HFFc6 (cell line): ENCODE results near the gene NBAS. TPM values are rescaled to one million over a fixed set of nuclear protein-coding genes. Genes with fewer than 3 reads are reported as not detected.

ENCODE experiments used
- DNase-seq: peaks from one replicate; pipeline ENCODE4 v3.0.0-alpha.2; 2018
- H3K27ac Mint-ChIP-seq: 2 replicates; pipeline ENCODE4 v1.8.0; 2020; ENCODE audit warnings: mild to moderate bottlenecking, mixed read lengths
- H3K27me3 Mint-ChIP-seq: 2 replicates; pipeline ENCODE4 v1.8.0; 2021; ENCODE audit warnings: mild to moderate bottlenecking, moderate library complexity, mixed read lengths; ENCODE audit not compliant: insufficient read depth
- H3K36me3 Mint-ChIP-seq: 2 replicates; pipeline ENCODE4 v1.8.0; 2021; ENCODE audit warnings: low read depth, mixed read lengths
- H3K4me1 Mint-ChIP-seq: 2 replicates; pipeline ENCODE4 v1.8.0; 2020; ENCODE audit warnings: low read depth, mixed read lengths
- H3K4me3 Mint-ChIP-seq: 2 replicates; pipeline ENCODE4 v1.8.0; 2020; ENCODE audit warnings: mild to moderate bottlenecking, moderate library complexity, mixed read lengths
- H3K9me3 Mint-ChIP-seq: 2 replicates; pipeline ENCODE4 v1.8.0; 2020; ENCODE audit warnings: mild to moderate bottlenecking, mixed read lengths
- total RNA-seq, 6 experiments: library from RNA; stranded (reverse); fragmentation: NEBNext Ultra II Directional; extraction: Animal tissue kit (Norgen Biotek cat#: 25700); gene quantifications; 2 replicates in 1 of 6; 3 replicates in 5 of 6; pipeline ENCODE4 v1.2.3, GENCODE V29; 2021
- TF ChIP-seq, protein P1 (sequence below): fragments of 200-600 bp; sonication (generic); IDR thresholded peaks from 2 replicates; pipeline ENCODE4 v1.5.0; 2021; ENCODE audit warnings: antibody characterized with exemption, mild to moderate bottlenecking

The NBAS gene
- total RNA-seq, 6 experiments from 2014 or later = 43.5 to 54.0 (median 52.2) TPM

DNA sequence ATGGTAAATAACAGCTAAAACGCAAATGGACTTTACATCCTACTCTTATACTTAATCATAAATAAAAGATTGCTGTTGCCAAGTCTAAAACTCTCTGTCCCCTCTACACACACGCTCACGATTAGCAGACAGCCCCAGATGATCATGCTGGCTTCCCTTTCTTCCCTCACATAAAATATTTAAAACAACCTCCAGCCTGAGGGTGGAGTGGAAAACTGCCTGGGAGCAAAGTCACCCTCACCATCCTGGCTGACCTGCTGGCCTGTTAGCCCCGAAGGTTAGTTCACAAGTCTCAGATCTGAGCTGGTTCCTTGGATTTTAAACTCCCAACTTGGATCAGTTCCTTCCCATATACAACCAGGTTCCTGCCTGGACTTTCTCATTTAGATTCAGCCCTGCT, 288.2 kb downstream of the NBAS start:
- Mint-ChIP-seq H3K4me3 (no peak overlapping the region), H3K27ac (0 out of 2 replicates have a peak overlapping the region, but pooled peaks have one; percentile 5), H3K4me1 (peaks cover 29% of the 10 kb centered on the region), H3K9me3 (no peaks in the 10 kb centered on the region), H3K27me3 (peaks cover 2% of the 10 kb centered on the region), H3K36me3 (peaks cover 7% of the 10 kb centered on the region; the same call in 1 of the 2 replicates)
- no peak for DNase-seq
- TF ChIP-seq, protein P1, sequence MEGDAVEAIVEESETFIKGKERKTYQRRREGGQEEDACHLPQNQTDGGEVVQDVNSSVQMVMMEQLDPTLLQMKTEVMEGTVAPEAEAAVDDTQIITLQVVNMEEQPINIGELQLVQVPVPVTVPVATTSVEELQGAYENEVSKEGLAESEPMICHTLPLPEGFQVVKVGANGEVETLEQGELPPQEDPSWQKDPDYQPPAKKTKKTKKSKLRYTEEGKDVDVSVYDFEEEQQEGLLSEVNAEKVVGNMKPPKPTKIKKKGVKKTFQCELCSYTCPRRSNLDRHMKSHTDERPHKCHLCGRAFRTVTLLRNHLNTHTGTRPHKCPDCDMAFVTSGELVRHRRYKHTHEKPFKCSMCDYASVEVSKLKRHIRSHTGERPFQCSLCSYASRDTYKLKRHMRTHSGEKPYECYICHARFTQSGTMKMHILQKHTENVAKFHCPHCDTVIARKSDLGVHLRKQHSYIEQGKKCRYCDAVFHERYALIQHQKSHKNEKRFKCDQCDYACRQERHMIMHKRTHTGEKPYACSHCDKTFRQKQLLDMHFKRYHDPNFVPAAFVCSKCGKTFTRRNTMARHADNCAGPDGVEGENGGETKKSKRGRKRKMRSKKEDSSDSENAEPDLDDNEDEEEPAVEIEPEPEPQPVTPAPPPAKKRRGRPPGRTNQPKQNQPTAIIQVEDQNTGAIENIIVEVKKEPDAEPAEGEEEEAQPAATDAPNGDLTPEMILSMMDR = no peak

DNA sequence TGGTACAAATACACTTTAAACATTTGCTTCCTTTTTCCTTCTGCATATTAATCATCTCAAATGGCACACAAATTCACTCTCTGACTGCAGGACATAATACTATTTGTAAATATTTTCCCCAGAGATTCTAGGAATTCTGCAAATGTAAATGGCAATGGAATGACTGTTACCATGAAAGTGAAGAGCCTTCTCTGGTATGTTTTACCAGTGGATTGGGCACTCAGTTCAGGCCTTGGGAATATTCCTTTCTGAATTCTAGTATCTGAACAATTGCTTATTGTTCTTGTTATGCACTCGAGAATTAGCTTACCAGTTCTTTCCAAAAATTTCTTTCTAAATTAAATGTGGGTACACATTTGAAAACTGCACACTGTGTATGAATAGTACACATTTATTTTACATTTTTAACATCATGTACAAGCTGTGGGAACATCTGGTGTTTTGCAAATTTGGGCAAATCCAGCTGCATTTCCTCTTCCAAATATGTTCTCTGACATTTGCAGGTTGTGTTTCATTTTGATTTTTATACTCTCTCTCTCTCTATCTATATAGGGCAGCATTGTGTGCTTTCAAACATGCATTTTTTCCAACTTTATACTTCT, 289.1 kb downstream of the NBAS start:
- Mint-ChIP-seq H3K4me1 (peaks cover 29% of the 10 kb centered on the region), H3K4me3 (no peak overlapping the region), H3K9me3 (no peaks in the 10 kb centered on the region), H3K36me3 (peaks cover 7% of the 10 kb centered on the region; the same call in 1 of the 2 replicates), H3K27ac (peak overlapping the region; percentile 7; the same call in 1 of the 2 replicates), H3K27me3 (peaks cover 2% of the 10 kb centered on the region)
- DNase-seq = peak; percentile 13
- TF ChIP-seq, protein P1 = no peak

DNA sequence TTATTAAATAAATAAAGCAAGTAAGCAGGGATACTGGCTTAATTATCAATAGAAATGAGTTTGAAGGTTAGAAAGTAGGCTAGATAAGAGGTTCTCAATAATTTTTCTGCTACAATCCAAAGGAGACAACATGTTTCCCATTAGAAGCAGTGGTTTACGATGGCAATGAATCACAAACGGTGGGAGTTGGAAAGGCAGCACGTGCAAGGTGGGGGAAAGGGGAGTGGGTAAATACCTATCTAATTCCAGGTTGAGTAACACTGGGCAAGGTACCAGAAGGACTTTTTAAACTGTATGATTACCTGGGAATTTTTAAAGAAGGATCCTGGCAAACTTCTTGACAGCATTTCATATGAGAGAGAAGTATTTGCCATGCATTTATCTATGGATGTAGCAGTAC, 289.9 kb downstream of the NBAS start:
- peaks cover 29% of the 10 kb centered on the region for H3K4me1 Mint-ChIP-seq
- no peak for DNase-seq
- H3K27me3 Mint-ChIP-seq = peaks cover 2% of the 10 kb centered on the region
- H3K9me3 Mint-ChIP-seq = no peaks in the 10 kb centered on the region
- H3K4me3 Mint-ChIP-seq = no peak overlapping the region
- TF ChIP-seq, protein P1 = no peak
- peaks cover 7% of the 10 kb centered on the region; the same call in 1 of the 2 replicates for H3K36me3 Mint-ChIP-seq
- no peak overlapping the region for H3K27ac Mint-ChIP-seq

DNA sequence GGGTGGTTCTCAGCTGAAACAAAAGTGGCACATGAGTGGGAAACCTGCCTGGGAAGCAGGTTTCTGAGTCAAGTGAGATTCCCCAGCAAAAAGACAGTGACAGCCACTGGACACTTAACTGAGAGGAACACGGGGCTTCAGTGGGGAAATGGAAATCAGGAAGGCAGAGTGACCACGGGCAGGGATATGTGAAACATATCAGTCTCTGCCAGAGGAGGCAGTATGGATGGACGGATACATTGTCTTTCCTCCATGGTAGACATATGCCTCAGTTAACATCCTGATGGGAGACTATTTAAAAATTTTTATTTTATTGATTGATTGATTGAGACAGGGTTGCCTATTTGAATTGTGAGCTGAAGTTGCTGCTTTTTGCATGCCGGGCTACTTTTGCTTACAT, 292.1 kb downstream of the NBAS start:
- no peak for DNase-seq
- H3K27ac Mint-ChIP-seq = no peak overlapping the region
- no peak overlapping the region for H3K4me3 Mint-ChIP-seq

DNA sequence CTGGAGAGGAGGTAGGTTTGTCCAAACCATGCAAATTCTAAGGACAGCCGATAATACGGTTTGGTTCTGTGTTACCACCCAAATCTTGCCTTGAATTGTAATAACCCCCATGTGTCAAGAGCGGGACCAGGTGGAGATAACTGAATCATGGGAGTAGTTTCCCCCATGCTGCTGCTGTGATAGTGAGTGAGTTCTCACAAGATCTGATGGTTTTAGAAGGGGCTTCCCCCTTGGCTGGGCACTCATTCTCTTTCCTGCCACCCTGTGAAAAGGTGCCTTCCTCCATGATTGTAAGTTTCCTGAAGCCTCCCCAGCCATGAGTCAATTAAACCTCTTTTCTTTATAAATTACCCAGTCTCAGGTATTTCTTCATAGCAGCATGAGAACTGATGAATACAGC, 295.2 kb downstream of the NBAS start:
- peaks cover 2% of the 10 kb centered on the region for H3K4me1 Mint-ChIP-seq
- DNase-seq = no peak
- H3K27me3 Mint-ChIP-seq = no peaks in the 10 kb centered on the region; the same call in 1 of the 2 replicates
- H3K27ac Mint-ChIP-seq = no peak overlapping the region; the same call in 1 of the 2 replicates
- H3K9me3 Mint-ChIP-seq = no peaks in the 10 kb centered on the region
- no peaks in the 10 kb centered on the region; the same call in 1 of the 2 replicates for H3K36me3 Mint-ChIP-seq
- TF ChIP-seq, protein P1 = no peak
- H3K4me3 Mint-ChIP-seq = no peak overlapping the region

More for the DNA sequence above, 292.1 kb downstream of the NBAS start:
- H3K9me3 Mint-ChIP-seq = no peaks in the 10 kb centered on the region
- peaks cover 2% of the 10 kb centered on the region for H3K27me3 Mint-ChIP-seq
- TF ChIP-seq, protein P1 = no peak
- H3K36me3 Mint-ChIP-seq = no peaks in the 10 kb centered on the region; the same call in 1 of the 2 replicates
- H3K4me1 Mint-ChIP-seq = peaks cover 29% of the 10 kb centered on the region
